CD4-positive, CD25-positive, alpha-beta regulatory T cell (primary cell): ENCODE measurements around the gene NRP2. TPM values are rescaled to one million over a fixed set of nuclear protein-coding genes. Genes with fewer than 3 reads are reported as not detected.

Experiments
- ATAC-seq, 2 donors: fragments of 150-1000 bp; cut with Tn5 transposase; one replicate each; pipeline ENCODE4 v1.10.0; 2021; ENCODE audit warnings: low read depth in 2 of 2, moderate number of reproducible peaks in 2 of 2, moderate library complexity in 1 of 2
- DNase-seq, 3 donors: peaks; one replicate each; pipeline versions ENCODE4 v3.0.0 to v3.0.0-alpha.2; 2012 to 2022; ENCODE audit warnings: mixed read lengths in 1 of 3
- H3K27ac ChIP-seq: one replicate; pipeline ENCODE4 v1.7.0; 2013; ENCODE audit warnings: mild to moderate bottlenecking, low read length; ENCODE audit not compliant: insufficient read depth, poor library complexity, severe bottlenecking
- H3K27me3 ChIP-seq: one replicate; pipeline ENCODE4 v1.7.0; 2013; ENCODE audit warnings: low read length; ENCODE audit not compliant: control insufficient read depth, insufficient read depth
- H3K36me3 ChIP-seq: one replicate; pipeline ENCODE4 v1.7.0; 2013; ENCODE audit warnings: mild to moderate bottlenecking, low read length, moderate library complexity; ENCODE audit not compliant: control insufficient read depth, insufficient read depth
- H3K4me1 ChIP-seq: 2 replicates; pipeline ENCODE4 v1.7.0; 2013; ENCODE audit warnings: mild to moderate bottlenecking, low read length; ENCODE audit not compliant: insufficient read depth, control insufficient read depth, poor library complexity, severe bottlenecking
- H3K4me3 ChIP-seq: one replicate; pipeline ENCODE4 v1.7.0; 2013; ENCODE audit warnings: low read depth, mild to moderate bottlenecking, low read length, moderate library complexity
- H3K9me3 ChIP-seq, 2 experiments: 1 replicate in 1 of 2; 2 replicates in 1 of 2; pipeline ENCODE4 v1.7.0; 2013; ENCODE audit warnings: low read length in 2 of 2, mild to moderate bottlenecking in 1 of 2, moderate library complexity in 1 of 2; ENCODE audit not compliant: control insufficient read depth in 2 of 2
- H3K27ac Mint-ChIP-seq, 3 donors: one replicate each; pipeline ENCODE4 v1.8.0; 2020 to 2022; ENCODE audit warnings: mild to moderate bottlenecking in 3 of 3, mixed read lengths in 3 of 3, moderate library complexity in 2 of 3
- H3K27me3 Mint-ChIP-seq: one replicate; pipeline ENCODE4 v1.8.0; 2022; ENCODE audit warnings: mild to moderate bottlenecking, mixed read lengths
- H3K36me3 Mint-ChIP-seq: one replicate; pipeline ENCODE4 v1.8.0; 2020; ENCODE audit warnings: mixed read lengths
- H3K4me1 Mint-ChIP-seq, 4 donors: one replicate each; pipeline ENCODE4 v1.8.0; 2020 to 2022; ENCODE audit warnings: mixed read lengths in 4 of 4, mild to moderate bottlenecking in 1 of 4
- H3K4me3 Mint-ChIP-seq, 4 donors: one replicate each; pipeline ENCODE4 v1.8.0; 2020 to 2022; ENCODE audit warnings: mild to moderate bottlenecking in 4 of 4, mixed read lengths in 4 of 4, moderate library complexity in 3 of 4
- H3K9me3 Mint-ChIP-seq, 7 donors: one replicate each; pipeline ENCODE4 v1.8.0; 2020 to 2022; ENCODE audit warnings: mixed read lengths in 7 of 7, mild to moderate bottlenecking in 3 of 7, moderate library complexity in 2 of 7
- polyA plus RNA-seq, 4 donors: library from polyadenylated mRNA; unstranded; fragments of 300-500 nt; fragmentation: Illumina TruSeq; gene quantifications; one replicate each; pipeline ENCODE4 v1.2.3, GENCODE V29; 2021
- total RNA-seq: library from RNA; stranded (reverse); gene quantifications from one replicate; pipeline ENCODE4 v1.2.3, GENCODE V29; 2022

The NRP2 gene
- total and polyA plus RNA-seq, 5 donors from 2014 or later, result 0.64 TPM; not detected in 4

- H3K4me3 ChIP-seq, result no peak overlapping the region
- H3K36me3 ChIP-seq, result no peaks in the 10 kb centered on the region
- Mint-ChIP-seq H3K4me3 (no peak overlapping the region), H3K27ac (no peak overlapping the region), H3K4me1 (peaks cover 0 to 13% (median 7%) of the 10 kb centered on the region in 4 donors), H3K9me3 (peaks cover 0 to 4% (median 0%) of the 10 kb centered on the region in 7 donors), H3K27me3 (peaks cover 6% of the 10 kb centered on the region), H3K36me3 (no peaks in the 10 kb centered on the region)
- no peaks in the 10 kb centered on the region for H3K27me3 ChIP-seq
- ATAC-seq (no peak), DNase-seq (no peak)
- no peaks in the 10 kb centered on the region for H3K9me3 ChIP-seq
- H3K4me1 ChIP-seq, result peaks cover 5% of the 10 kb centered on the region
- H3K27ac ChIP-seq, result no peak overlapping the region
These were observed 21.9 kb downstream of the NRP2 start for GRCh38 chr2:205704127-205704741.

GRCh38 chr2:205705511-205706349 is 23.4 kb downstream of the NRP2 start:
- no peaks in the 10 kb centered on the region for H3K36me3 Mint-ChIP-seq
- no peak overlapping the region for H3K4me3 Mint-ChIP-seq
- Histone ChIP-seq H3K27me3 (no peaks in the 10 kb centered on the region), H3K4me3 (no peak overlapping the region), H3K36me3 (no peaks in the 10 kb centered on the region), H3K9me3 (no peaks in the 10 kb centered on the region), H3K27ac (no peak overlapping the region), H3K4me1 (peaks cover 5% of the 10 kb centered on the region)
- ATAC-seq (no peak), DNase-seq (no peak)
- H3K4me1 Mint-ChIP-seq, result peaks cover 3 to 13% (median 7%) of the 10 kb centered on the region in 4 donors
- peaks cover 6% of the 10 kb centered on the region for H3K27me3 Mint-ChIP-seq
- H3K9me3 Mint-ChIP-seq, result peaks cover 0 to 4% (median 0%) of the 10 kb centered on the region in 7 donors
- peak overlapping the region in 2 of 3 donors; percentile 39 to 81 for H3K27ac Mint-ChIP-seq

- peaks cover 3 to 13% (median 7%) of the 10 kb centered on the region in 4 donors for H3K4me1 Mint-ChIP-seq
- Histone ChIP-seq H3K27ac (peak overlapping the region; percentile 27), H3K27me3 (no peaks in the 10 kb centered on the region), H3K4me3 (no peak overlapping the region), H3K9me3 (no peaks in the 10 kb centered on the region), H3K4me1 (peaks cover 5% of the 10 kb centered on the region), H3K36me3 (no peaks in the 10 kb centered on the region)
- H3K36me3 Mint-ChIP-seq, result no peaks in the 10 kb centered on the region
- H3K27me3 Mint-ChIP-seq, result peaks cover 14% of the 10 kb centered on the region
- ATAC-seq (peak; percentile 85 to 88), DNase-seq (peak in 1 of 3 donors; percentile 67)
- H3K27ac Mint-ChIP-seq, result peak overlapping the region; percentile 71 to 91 (median 76)
- H3K4me3 Mint-ChIP-seq, result peak overlapping the region in 1 of 4 donors; percentile 57
- H3K9me3 Mint-ChIP-seq, result peaks cover 0 to 4% (median 0%) of the 10 kb centered on the region in 7 donors
These were observed 24.6 kb downstream of the NRP2 start for GRCh38 chr2:205706769-205707381.

GRCh38 chr2:205708231-205708631 is 25.9 kb downstream of the NRP2 start:
- Mint-ChIP-seq H3K4me3 (no peak overlapping the region), H3K36me3 (no peaks in the 10 kb centered on the region), H3K9me3 (peaks cover 0 to 4% (median 0%) of the 10 kb centered on the region in 7 donors), H3K4me1 (peaks cover 3 to 13% (median 7%) of the 10 kb centered on the region in 4 donors), H3K27ac (no peak overlapping the region), H3K27me3 (peaks cover 14% of the 10 kb centered on the region)
- DNase-seq (no peak), ATAC-seq (no peak)
- H3K9me3 ChIP-seq, result no peaks in the 10 kb centered on the region
- H3K4me3 ChIP-seq, result no peak overlapping the region
- no peaks in the 10 kb centered on the region for H3K27me3 ChIP-seq
- H3K27ac ChIP-seq, result no peak overlapping the region
- H3K36me3 ChIP-seq, result no peaks in the 10 kb centered on the region
- peaks cover 5% of the 10 kb centered on the region for H3K4me1 ChIP-seq

- Histone ChIP-seq H3K27ac (no peak overlapping the region), H3K27me3 (no peaks in the 10 kb centered on the region), H3K36me3 (no peaks in the 10 kb centered on the region), H3K4me3 (no peak overlapping the region), H3K9me3 (no peaks in the 10 kb centered on the region), H3K4me1 (peaks cover 5% of the 10 kb centered on the region)
- Mint-ChIP-seq H3K36me3 (no peaks in the 10 kb centered on the region), H3K4me1 (peaks cover 3 to 13% (median 7%) of the 10 kb centered on the region in 4 donors), H3K27ac (peak overlapping the region in 1 of 3 donors; percentile 54), H3K27me3 (peaks cover 15% of the 10 kb centered on the region), H3K9me3 (peaks cover 0 to 4% (median 0%) of the 10 kb centered on the region in 7 donors), H3K4me3 (no peak overlapping the region)
- no peak for DNase-seq
- no peak for ATAC-seq
These were observed 27.0 kb downstream of the NRP2 start for GRCh38 chr2:205709319-205709718.

GRCh38 chr2:205712508-205712907 is 30.2 kb downstream of the NRP2 start:
- H3K27me3 Mint-ChIP-seq, result peaks cover 17% of the 10 kb centered on the region
- Histone ChIP-seq H3K27me3 (no peaks in the 10 kb centered on the region), H3K27ac (no peak overlapping the region), H3K9me3 (no peaks in the 10 kb centered on the region), H3K36me3 (no peaks in the 10 kb centered on the region), H3K4me1 (no peaks in the 10 kb centered on the region), H3K4me3 (no peak overlapping the region)
- H3K4me3 Mint-ChIP-seq, result no peak overlapping the region
- H3K4me1 Mint-ChIP-seq, result peaks cover 0 to 3% (median 0%) of the 10 kb centered on the region in 4 donors
- DNase-seq (no peak), ATAC-seq (peak in 1 of 2 donors; percentile 50)
- no peaks in the 10 kb centered on the region for H3K9me3 Mint-ChIP-seq
- H3K36me3 Mint-ChIP-seq, result no peaks in the 10 kb centered on the region
- no peak overlapping the region for H3K27ac Mint-ChIP-seq

GRCh38 chr2:205713086-205713485 is 30.8 kb downstream of the NRP2 start:
- ATAC-seq (no peak), DNase-seq (no peak)
- Mint-ChIP-seq H3K9me3 (no peaks in the 10 kb centered on the region), H3K36me3 (no peaks in the 10 kb centered on the region), H3K27me3 (peaks cover 17% of the 10 kb centered on the region), H3K4me3 (no peak overlapping the region), H3K27ac (no peak overlapping the region), H3K4me1 (peaks cover 0 to 3% (median 0%) of the 10 kb centered on the region in 4 donors)
- H3K36me3 ChIP-seq, result no peaks in the 10 kb centered on the region
- no peaks in the 10 kb centered on the region for H3K4me1 ChIP-seq
- H3K27ac ChIP-seq, result no peak overlapping the region
- no peak overlapping the region for H3K4me3 ChIP-seq
- no peaks in the 10 kb centered on the region for H3K27me3 ChIP-seq
- H3K9me3 ChIP-seq, result no peaks in the 10 kb centered on the region
